Activated CD4-positive, alpha-beta memory T cell treated with anti-CD3 and anti-CD28 coated beads, Interleukin-2, amount 10 ng/mL, durations not matched to agents 7 days and 5 days (primary cell): ENCODE results near the gene PXYLP1. TPM values are rescaled to one million over a fixed set of nuclear protein-coding genes. Genes with fewer than 3 reads are reported as not detected.
A peak's percentile ranks its signal among the peaks of the same experiment; 100 is the strongest.
"Not testable (repeated sequence)": the region's sequence is repeated elsewhere in the genome, so short reads cannot be mapped to it uniquely, and the experiment has no call there.

Experiments
- CTCF ChIA-PET: fragments of 350-600 bp; sonication (Branson Sonifier 250); formaldehyde crosslinking; loops from one replicate; lab custom pipeline; 2021; ENCODE audit warnings: antibody characterized with exemption, inconsistent platforms; lab: Charles Lee
- POLR2A ChIA-PET: fragments of 350-600 bp; sonication (Branson Sonifier 250); formaldehyde crosslinking; loops from one replicate; lab custom pipeline; 2021; ENCODE audit warnings: antibody characterized with exemption; lab: Charles Lee
- DNase-seq: peaks from one replicate; pipeline ENCODE4 v3.0.0-alpha.2; 2020
- H3K27ac Mint-ChIP-seq: one replicate; pipeline ENCODE4 v1.8.0; 2021; ENCODE audit warnings: mild to moderate bottlenecking, mixed read lengths
- H3K27me3 Mint-ChIP-seq: one replicate; pipeline ENCODE4 v1.8.0; 2021; ENCODE audit warnings: mixed read lengths
- H3K36me3 Mint-ChIP-seq: one replicate; pipeline ENCODE4 v1.8.0; 2021; ENCODE audit warnings: low read depth, mixed read lengths
- H3K4me1 Mint-ChIP-seq: one replicate; pipeline ENCODE4 v1.8.0; 2021; ENCODE audit warnings: mixed read lengths
- H3K4me3 Mint-ChIP-seq: one replicate; pipeline ENCODE4 v1.8.0; 2021; ENCODE audit warnings: mild to moderate bottlenecking, mixed read lengths
- H3K9me3 Mint-ChIP-seq: one replicate; pipeline ENCODE4 v1.8.0; 2021; ENCODE audit warnings: mixed read lengths
- total RNA-seq, 2 experiments: library from RNA; stranded (reverse); gene quantifications; one replicate each; pipeline ENCODE4 v1.2.3, GENCODE V29; 2021

The PXYLP1 gene
- total RNA-seq, 2 experiments from 2014 or later, result 16.1 to 16.5 TPM

DNA sequence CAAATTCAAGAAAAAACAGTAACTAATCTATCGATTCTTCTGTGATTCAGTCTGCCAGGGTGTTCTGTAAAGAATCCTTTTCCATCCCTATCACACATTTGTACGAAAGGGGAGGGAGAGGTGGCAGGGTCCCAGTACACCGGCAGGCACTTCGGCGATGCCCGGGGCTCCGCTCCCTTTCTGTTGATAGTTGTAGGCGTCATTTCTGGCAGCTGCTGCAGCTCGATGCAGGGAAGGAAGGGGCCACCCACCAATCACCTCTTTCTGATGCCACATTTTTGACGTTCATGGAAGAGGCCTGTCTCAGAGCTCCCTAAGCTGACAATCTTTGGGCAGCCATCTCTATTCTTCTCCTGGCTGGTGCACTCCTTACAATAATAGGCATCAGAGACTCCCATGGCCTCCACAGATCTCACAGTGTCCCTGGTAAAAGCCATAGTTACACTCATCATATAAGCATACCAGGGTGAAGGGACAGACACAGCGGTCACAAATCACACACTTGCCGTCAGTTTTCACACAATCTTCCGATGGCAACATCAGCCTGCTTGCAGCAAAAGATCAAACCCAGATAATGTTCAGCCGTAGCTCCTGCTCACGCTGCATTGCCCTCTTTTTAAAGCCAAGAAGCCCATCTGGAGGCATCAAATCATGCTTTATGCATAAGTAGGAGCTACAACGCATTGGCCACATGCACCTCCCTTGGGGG, 75.9 kb downstream of the PXYLP1 start:
- H3K4me1 Mint-ChIP-seq, result peaks cover 58% of the 10 kb centered on the region

DNA sequence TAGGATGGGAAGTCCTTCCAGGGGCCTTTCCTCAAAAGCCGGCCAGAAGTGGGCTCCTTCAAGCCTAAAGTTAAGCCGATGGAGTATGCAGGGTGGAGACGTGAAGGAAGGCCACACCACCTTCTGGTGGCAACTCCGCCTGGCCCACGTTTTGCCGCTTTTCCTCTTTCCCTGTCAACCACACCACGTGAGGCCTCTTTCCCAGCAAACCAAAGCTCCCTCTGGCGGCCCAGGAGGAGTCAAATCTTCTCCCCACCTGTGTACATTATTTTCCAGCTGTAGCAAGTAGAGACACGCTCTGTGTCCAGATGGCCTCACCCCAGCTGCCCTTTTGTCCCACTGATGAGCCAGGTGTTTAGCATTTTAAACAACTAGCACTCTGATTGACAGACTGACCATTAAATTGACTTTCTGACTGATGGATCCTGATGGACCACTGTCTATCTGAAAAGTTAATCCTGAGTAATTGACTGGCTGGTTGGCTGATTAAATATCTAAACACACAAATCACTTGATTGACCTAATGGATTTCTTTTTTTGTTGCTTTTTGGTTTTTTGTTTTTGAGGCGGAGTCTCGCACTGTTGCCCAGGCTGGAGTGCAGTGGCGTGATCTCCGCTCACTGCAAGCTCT, 77.1 kb downstream of the PXYLP1 start:
- no peaks in the 10 kb centered on the region for H3K36me3 Mint-ChIP-seq
- DNase-seq, result no peak
- no peak overlapping the region for H3K4me3 Mint-ChIP-seq
- CTCF ChIA-PET, result interaction anchor here (2.4 to 18.1 kb wide), 4 partner anchors 52 to 148 kb away, joined by 9 to 374 read pairs (median 34); partner anchors contain the start of gene PXYLP1
- peaks cover 63% of the 10 kb centered on the region for H3K4me1 Mint-ChIP-seq
- no peak overlapping the region for H3K27ac Mint-ChIP-seq
- POLR2A ChIA-PET, result interaction anchor here (0.5 to 3.1 kb wide), 5 partner anchors 36 to 179 kb away, joined by 3 to 17 read pairs (median 9); no protein-coding TSS in a partner anchor
- H3K9me3 Mint-ChIP-seq, result no peaks in the 10 kb centered on the region
- H3K27me3 Mint-ChIP-seq, result no peaks in the 10 kb centered on the region

More for the DNA sequence above, 75.9 kb downstream of the PXYLP1 start:
- POLR2A ChIA-PET, result interaction anchor here (0.6 to 3.1 kb wide), 15 partner anchors 8 to 1599 kb away, joined by 3 to 17 read pairs (median 6); partner anchors contain the start of gene PXYLP1
- no peaks in the 10 kb centered on the region for H3K27me3 Mint-ChIP-seq
- H3K4me3 Mint-ChIP-seq, result peak overlapping the region; percentile 46
- no peaks in the 10 kb centered on the region for H3K9me3 Mint-ChIP-seq
- DNase-seq, result peak; percentile 36
- H3K27ac Mint-ChIP-seq, result peak overlapping the region; percentile 74
- H3K36me3 Mint-ChIP-seq, result no peaks in the 10 kb centered on the region
- CTCF ChIA-PET, result interaction anchor here (0.6 to 18.1 kb wide), 10 partner anchors 8 to 567 kb away, joined by 3 to 374 read pairs (median 3); partner anchors contain the start of gene PXYLP1

DNA sequence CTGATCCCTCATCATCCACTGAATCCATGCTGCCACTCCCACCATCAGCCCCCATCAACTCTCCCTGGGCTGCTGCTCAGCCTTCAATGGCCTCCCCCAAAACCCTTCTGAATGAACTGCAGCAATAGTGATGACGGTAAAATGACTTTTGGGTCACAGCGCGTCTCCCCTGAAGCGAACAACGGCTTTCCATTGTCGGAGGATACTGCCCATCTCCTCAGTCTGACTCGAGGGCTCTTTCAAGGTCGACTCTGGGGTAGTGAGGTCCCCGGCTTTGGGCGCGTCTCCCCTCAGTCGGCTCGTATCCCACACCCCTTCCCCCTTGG, 79.5 kb downstream of the PXYLP1 start:
- no peaks in the 10 kb centered on the region for H3K36me3 Mint-ChIP-seq
- no peaks in the 10 kb centered on the region for H3K27me3 Mint-ChIP-seq
- H3K4me1 Mint-ChIP-seq, result peaks cover 63% of the 10 kb centered on the region
- peak overlapping the region; percentile 86 for H3K27ac Mint-ChIP-seq
- peak overlapping the region; percentile 93 for H3K4me3 Mint-ChIP-seq
- POLR2A ChIA-PET, result interaction anchor here (0.7 to 3.3 kb wide), 25 partner anchors 7 to 252 kb away, joined by 3 to 31 read pairs (median 5); partner anchors contain the start of gene PXYLP1
- no peak for DNase-seq
- no peaks in the 10 kb centered on the region for H3K9me3 Mint-ChIP-seq
- CTCF ChIA-PET, result interaction anchor here (0.8 to 18.1 kb wide), 23 partner anchors 9 to 334 kb away, joined by 3 to 374 read pairs (median 4); partner anchors contain the start of gene PXYLP1

DNA sequence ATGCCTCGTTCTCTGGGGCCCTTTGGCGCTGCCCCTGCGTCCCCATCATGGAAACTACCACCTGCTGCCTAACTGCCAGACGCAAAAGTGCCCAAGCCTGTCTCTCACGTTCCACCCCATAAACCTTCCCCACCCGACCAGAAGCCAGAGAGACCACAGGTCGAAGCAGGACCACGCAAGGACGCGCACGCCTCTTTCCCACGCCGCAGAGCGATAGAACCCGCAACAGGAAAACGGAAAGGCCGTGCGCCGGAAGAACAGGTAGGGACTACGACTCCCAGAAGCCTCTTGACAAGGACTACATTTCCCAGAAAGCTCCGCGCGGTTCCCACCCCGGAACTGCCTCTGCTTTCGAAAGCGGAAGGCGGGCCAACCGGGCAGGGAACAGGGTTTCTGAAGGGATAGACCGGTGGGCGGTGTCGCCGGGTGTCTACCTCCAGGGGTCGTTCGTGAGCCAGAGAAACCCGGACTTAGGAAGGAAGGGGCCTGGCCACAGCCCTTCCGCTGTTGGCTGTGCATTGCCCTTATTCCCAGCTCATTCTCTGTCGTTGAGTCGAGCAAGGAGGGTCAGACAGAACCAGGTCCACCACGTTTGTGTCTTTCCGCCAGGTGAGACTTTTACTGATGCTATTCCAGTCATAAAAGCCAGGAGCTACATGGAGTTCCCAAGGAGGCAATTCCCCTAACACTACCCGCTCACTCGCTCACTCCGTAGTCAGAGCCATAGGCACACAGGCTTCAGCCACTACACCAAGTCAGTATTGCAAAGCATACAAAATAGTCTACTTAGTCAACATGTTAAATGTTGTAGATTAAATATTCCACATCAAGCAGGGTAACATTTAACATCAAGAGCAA, 80.1 kb downstream of the PXYLP1 start:
- POLR2A ChIA-PET, result interaction anchor here (0.7 to 3.3 kb wide), 31 partner anchors 8 to 486 kb away, joined by 3 to 31 read pairs (median 5); partner anchors contain the start of gene PXYLP1
- CTCF ChIA-PET, result interaction anchor here (0.6 to 18.1 kb wide), 28 partner anchors 10 to 333 kb away, joined by 3 to 374 read pairs (median 4); partner anchors contain the start of gene PXYLP1
- Mint-ChIP-seq H3K9me3 (no peaks in the 10 kb centered on the region), H3K36me3 (no peaks in the 10 kb centered on the region), H3K4me3 (peak overlapping the region; percentile 93), H3K27me3 (no peaks in the 10 kb centered on the region), H3K4me1 (peaks cover 58% of the 10 kb centered on the region), H3K27ac (peak overlapping the region; percentile 86)
- DNase-seq, result peak; percentile 99

DNA sequence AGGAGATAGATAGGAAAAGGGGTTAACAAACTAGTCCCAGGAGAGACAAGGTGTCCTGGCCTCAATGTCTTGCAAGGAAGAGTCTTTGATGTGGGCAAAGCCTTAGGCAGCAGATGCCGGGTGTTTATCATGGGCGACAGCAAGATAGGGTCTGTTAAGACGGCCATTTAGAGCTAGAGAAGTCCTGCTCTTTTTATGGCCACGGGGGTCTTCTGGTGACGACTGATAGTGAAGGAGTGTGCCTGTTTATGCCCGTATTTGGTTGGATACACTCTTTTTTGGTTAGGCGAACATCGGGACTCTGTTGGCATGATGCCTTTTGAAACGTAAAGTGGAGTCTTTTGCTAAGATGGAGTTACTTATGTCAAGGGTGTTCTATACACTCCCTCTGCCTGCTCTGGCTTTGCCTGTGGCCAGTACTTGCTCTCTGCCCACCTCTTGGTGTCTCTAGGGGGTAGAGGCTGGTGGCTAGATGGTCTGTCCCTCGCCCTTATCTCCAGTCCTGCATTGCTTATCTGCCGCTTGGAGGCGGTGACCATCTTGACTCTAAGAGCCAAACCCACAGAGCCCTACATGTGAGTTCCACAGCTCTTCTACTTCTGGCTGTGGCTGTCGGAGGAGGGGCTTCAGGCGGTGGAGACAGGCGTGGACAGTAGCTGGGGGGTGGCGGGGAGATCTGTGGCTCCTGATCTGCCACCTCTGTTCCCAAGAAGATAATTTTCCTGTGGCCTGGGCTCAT, 80.9 kb downstream of the PXYLP1 start:
- ChIA-PET CTCF (interaction anchor here (0.6 to 18.1 kb wide), 22 partner anchors 9 to 332 kb away, joined by 3 to 374 read pairs (median 4); no protein-coding TSS in a partner anchor), POLR2A (interaction anchor here (0.8 to 3.3 kb wide), 22 partner anchors 9 to 485 kb away, joined by 3 to 31 read pairs (median 5); partner anchors contain the start of gene PXYLP1)
- no peaks in the 10 kb centered on the region for H3K36me3 Mint-ChIP-seq
- peak overlapping the region; percentile 93 for H3K4me3 Mint-ChIP-seq
- no peaks in the 10 kb centered on the region for H3K9me3 Mint-ChIP-seq
- no peaks in the 10 kb centered on the region for H3K27me3 Mint-ChIP-seq
- H3K27ac Mint-ChIP-seq, result peak overlapping the region; percentile 86
- DNase-seq, result no peak
- peaks cover 50% of the 10 kb centered on the region for H3K4me1 Mint-ChIP-seq

DNA sequence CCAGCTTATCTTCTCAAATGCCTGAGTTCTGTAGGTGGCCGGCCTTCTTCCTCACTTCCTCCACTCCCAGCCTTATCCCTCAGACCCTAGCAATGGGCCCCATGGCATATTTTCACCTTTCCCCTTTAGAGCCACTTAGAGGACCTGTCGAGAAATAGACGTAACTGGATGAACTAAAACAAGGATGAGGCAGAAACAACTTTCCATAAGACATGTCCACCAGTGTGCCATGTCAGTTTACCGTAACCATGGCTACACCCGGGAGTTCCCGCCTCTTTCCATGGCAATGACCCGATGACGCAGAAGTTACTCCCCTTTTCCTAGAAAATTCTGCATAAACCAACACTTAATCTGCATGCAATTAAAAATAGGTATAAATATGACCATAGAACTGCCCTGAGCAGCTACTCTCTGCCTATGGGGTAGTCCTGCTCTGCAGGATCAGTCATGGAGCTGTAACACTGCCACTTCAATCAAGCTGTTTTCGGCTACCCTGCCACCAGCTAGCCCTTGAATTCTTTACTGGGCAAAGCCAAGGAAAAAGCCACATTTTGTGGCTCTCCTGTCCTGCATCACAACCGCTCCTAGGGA, 81.6 kb downstream of the PXYLP1 start:
- peak overlapping the region; percentile 93 for H3K4me3 Mint-ChIP-seq
- H3K4me1 Mint-ChIP-seq, result peaks cover 43% of the 10 kb centered on the region
- peaks cover under 1% of the 10 kb centered on the region for H3K36me3 Mint-ChIP-seq
- ChIA-PET CTCF (interaction anchor here (2.4 to 18.1 kb wide), 2 partner anchors 48 to 143 kb away, joined by 14 to 374 read pairs; no protein-coding TSS in a partner anchor), POLR2A (interaction anchor here (1.8 to 3.3 kb wide), 2 partner anchors 130 to 140 kb away, joined by 5 to 31 read pairs; no protein-coding TSS in a partner anchor)
- no peaks in the 10 kb centered on the region for H3K27me3 Mint-ChIP-seq
- DNase-seq, result no peak
- no peaks in the 10 kb centered on the region for H3K9me3 Mint-ChIP-seq
- peak overlapping the region; percentile 31 for H3K27ac Mint-ChIP-seq

DNA sequence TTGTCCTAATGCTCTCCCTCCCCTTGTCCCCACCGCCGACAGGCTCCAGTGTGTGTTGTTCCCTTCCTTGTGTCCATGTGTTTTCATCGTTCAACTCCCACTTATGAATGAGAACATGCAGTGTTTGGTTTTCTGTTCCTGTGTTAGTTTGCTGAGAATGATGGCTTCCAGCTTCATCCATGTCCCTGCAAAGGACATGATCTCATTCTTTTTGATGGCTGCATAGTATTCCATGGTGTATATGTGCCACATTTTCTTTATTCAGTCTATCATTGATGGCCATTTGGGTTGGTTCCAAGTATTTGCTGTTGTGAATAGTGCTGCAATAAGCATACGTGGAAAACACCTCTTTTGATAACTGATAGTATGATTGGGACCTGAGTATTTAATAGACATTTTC, 82.8 kb downstream of the PXYLP1 start:
- not testable (repeated sequence) for DNase-seq, H3K4me3 Mint-ChIP-seq, H3K27ac Mint-ChIP-seq, H3K36me3 Mint-ChIP-seq, H3K9me3 Mint-ChIP-seq, H3K27me3 Mint-ChIP-seq
- ChIA-PET POLR2A (interaction anchor here (1.0 kb wide), 1 partner anchor 46 kb away, joined by 4 read pairs; no protein-coding TSS in a partner anchor), CTCF (interaction anchor here (0.6 to 18.1 kb wide), 7 partner anchors 9 to 530 kb away, joined by 3 to 374 read pairs (median 4); no protein-coding TSS in a partner anchor)
- H3K4me1 Mint-ChIP-seq, result peaks cover 36% of the 10 kb centered on the region

DNA sequence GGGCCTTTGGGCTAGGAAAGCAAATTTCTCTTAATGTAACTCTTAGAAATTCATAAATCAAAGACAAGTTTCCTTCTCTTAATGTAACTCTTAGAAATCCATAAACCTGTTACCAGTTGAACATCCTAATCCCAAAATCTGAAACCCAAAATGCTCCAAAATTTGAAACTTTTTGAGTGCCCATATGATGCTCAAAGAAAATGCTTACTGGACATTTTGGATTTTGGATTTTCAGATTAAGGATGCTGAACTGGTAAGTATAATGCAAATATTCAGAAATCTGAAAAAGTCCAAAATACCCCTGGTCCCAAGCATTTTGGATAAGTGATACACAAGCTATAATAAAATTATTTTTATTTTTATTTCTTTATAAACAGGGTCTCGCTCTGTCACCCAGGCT, 85.2 kb downstream of the PXYLP1 start:
- peaks cover 30% of the 10 kb centered on the region for H3K4me1 Mint-ChIP-seq
- no peak overlapping the region for H3K27ac Mint-ChIP-seq
- H3K4me3 Mint-ChIP-seq, result no peak overlapping the region
- H3K36me3 Mint-ChIP-seq, result peaks cover 9% of the 10 kb centered on the region
- POLR2A ChIA-PET, result no interaction called here
- H3K27me3 Mint-ChIP-seq, result no peaks in the 10 kb centered on the region
- CTCF ChIA-PET, result interaction anchor here (2.7 to 18.1 kb wide), 2 partner anchors 12 to 140 kb away, joined by 9 to 374 read pairs; no protein-coding TSS in a partner anchor
- no peak for DNase-seq
- peaks cover 5% of the 10 kb centered on the region for H3K9me3 Mint-ChIP-seq

DNA sequence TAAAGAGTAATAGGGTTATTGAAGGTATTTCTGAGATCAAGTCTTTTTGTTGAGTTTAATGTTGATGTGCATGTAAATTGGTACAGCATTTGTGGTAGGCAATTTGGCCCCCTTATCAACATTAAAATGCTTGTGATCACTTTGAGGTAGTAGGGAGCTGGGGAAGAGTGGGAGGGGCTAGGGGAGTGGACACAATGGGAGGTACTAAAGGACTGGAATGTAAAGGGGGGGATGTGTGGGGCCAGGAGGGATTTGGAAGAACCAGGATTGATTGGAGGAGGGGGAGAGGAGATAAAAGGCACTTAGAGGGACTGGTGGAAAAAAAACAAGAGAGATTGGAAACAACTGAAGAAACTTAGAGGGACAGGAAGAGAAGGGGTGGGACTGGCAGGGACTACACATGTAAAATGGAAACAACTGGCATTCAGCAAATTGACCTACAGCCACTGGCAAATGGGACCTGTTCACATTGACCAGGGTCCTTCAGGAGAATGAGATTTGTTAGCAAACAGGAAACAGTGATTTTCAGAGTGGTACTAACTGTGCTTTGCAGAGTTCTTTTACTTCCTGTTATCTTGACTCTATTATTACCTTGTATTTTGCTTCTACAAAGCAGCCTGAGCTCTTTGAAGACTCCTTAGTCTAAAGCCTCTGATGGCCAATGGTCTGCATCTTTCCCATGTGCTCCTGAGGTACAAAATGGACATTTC, 88.9 kb downstream of the PXYLP1 start:
- Mint-ChIP-seq H3K27me3 (no peaks in the 10 kb centered on the region), H3K4me1 (peaks cover 13% of the 10 kb centered on the region), H3K27ac (no peak overlapping the region), H3K36me3 (peaks cover 9% of the 10 kb centered on the region), H3K4me3 (no peak overlapping the region), H3K9me3 (peaks cover 5% of the 10 kb centered on the region)
- POLR2A ChIA-PET, result interaction anchor here (2.6 kb wide), 1 partner anchor 9 kb away, joined by 8 read pairs; no protein-coding TSS in a partner anchor
- CTCF ChIA-PET, result interaction anchor here (1.7 to 3.0 kb wide), 2 partner anchors 9 to 134 kb away, joined by 5 to 10 read pairs; no protein-coding TSS in a partner anchor
- DNase-seq, result no peak

DNA sequence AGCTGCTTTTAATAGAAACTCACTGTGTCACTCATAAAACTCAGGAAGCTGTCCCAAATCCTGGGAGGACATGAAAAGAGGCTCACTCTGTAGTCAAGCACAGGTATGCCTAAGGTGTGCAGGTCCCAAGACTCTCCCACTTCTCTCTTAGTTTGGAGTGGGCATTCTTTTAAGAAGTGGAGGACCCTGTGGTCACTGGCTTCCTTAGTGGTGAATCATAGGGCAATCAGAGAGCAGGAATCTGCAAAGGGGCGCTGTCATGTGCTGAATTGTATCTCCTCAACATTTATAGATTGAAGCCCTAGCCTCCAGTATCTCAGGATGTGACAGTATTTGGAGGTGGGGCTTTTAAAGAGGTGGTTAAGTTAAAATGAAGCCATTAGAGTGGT, 89.5 kb downstream of the PXYLP1 start:
- Mint-ChIP-seq H3K4me3 (no peak overlapping the region), H3K4me1 (peaks cover 13% of the 10 kb centered on the region), H3K27ac (no peak overlapping the region), H3K9me3 (peaks cover 5% of the 10 kb centered on the region), H3K36me3 (peaks cover 9% of the 10 kb centered on the region), H3K27me3 (no peaks in the 10 kb centered on the region)
- CTCF ChIA-PET, result interaction anchor here (1.7 to 3.0 kb wide), 2 partner anchors 9 to 133 kb away, joined by 5 to 10 read pairs; no protein-coding TSS in a partner anchor
- no peak for DNase-seq
- POLR2A ChIA-PET, result interaction anchor here (2.6 kb wide), 1 partner anchor 9 kb away, joined by 8 read pairs; no protein-coding TSS in a partner anchor
